Brain microvascular endothelial cell (primary cell): ENCODE measurements around the gene YIPF1.
"Not testable (repeated sequence)": the region's sequence is repeated elsewhere in the genome, so short reads cannot be mapped to it uniquely, and the experiment has no call there.

ENCODE experiments used
- DNase-seq: peaks from one replicate; pipeline ENCODE4 v3.0.0-alpha.2; 2020
- H3K27ac ChIP-seq: fragments of 250-450 bp; sonication (Bioruptor Pico); 2 replicates; pipeline ENCODE4 v1.5.1; 2020; ENCODE audit warnings: mild to moderate bottlenecking, moderate library complexity
- H3K27me3 ChIP-seq: fragments of 250-450 bp; sonication (Bioruptor Pico); replicated peaks from 2 replicates; pipeline ENCODE4 v1.5.1; 2020; ENCODE audit warnings: mild to moderate bottlenecking
- H3K36me3 ChIP-seq: fragments of 250-450 bp; sonication (Bioruptor Pico); replicated peaks from 2 replicates; pipeline ENCODE4 v1.5.1; 2020; ENCODE audit warnings: mild to moderate bottlenecking
- H3K4me3 ChIP-seq: 2 replicates; pipeline ENCODE4 v1.5.1; 2011; ENCODE audit warnings: low read depth, mild to moderate bottlenecking, control low read depth, low read length, moderate library complexity
- CTCF ChIP-seq: IDR thresholded peaks from 2 replicates; pipeline ENCODE4 v1.5.1; 2011; ENCODE audit warnings: low read depth, mild to moderate bottlenecking, moderate library complexity, low read length, control low read depth, inconsistent platforms; ENCODE audit errors: missing control alignments
- in situ Hi-C: cut with HindIII; loops from 2 replicates; pipeline ENCODE4 v1.10.0; 2017; ENCODE audit warnings: low sequenced_read_pairs, low pct_ligation_motif_present

YIPF1 gene

GRCh38 chr1:53888681-53889080, 916 bp downstream of the YIPF1 start:
- Histone ChIP-seq H3K27ac (no peak overlapping the region), H3K4me3 (no peak overlapping the region), H3K36me3 (peaks cover 10% of the 10 kb centered on the region), H3K27me3 (no peaks in the 10 kb centered on the region)
- no peak for DNase-seq
- TF ChIP-seq CTCF: no peak
- in situ Hi-C loops: no loop called here

- H3K4me3 ChIP-seq, H3K27ac ChIP-seq, in situ Hi-C loops, DNase-seq, H3K27me3 ChIP-seq: not testable (repeated sequence)
- peaks cover 16% of the 10 kb centered on the region for H3K36me3 ChIP-seq
Measured at GRCh38 chr1:53883600-53883999, 6.0 kb downstream of the YIPF1 start.

- H3K27ac ChIP-seq, H3K27me3 ChIP-seq, H3K4me3 ChIP-seq, DNase-seq, in situ Hi-C loops: not testable (repeated sequence)
- peaks cover 26% of the 10 kb centered on the region for H3K36me3 ChIP-seq
Measured at GRCh38 chr1:53881853-53882252, 7.7 kb downstream of the YIPF1 start.

- in situ Hi-C loops: no loop called here
Measured at GRCh38 chr1:53878492-53879105, 11.0 kb downstream of the YIPF1 start.

GRCh38 chr1:53875150-53875549, 14.4 kb downstream of the YIPF1 start:
- H3K27ac ChIP-seq, DNase-seq, in situ Hi-C loops, H3K27me3 ChIP-seq, H3K4me3 ChIP-seq: not testable (repeated sequence)
- H3K36me3 ChIP-seq: peaks cover 34% of the 10 kb centered on the region

More at GRCh38 chr1:53878492-53879105, 11.0 kb downstream of the YIPF1 start:
- no peaks in the 10 kb centered on the region for H3K27me3 ChIP-seq
- peak; percentile 60 for TF ChIP-seq CTCF
- H3K27ac ChIP-seq: no peak overlapping the region
- H3K4me3 ChIP-seq: no peak overlapping the region
- H3K36me3 ChIP-seq: peaks cover 30% of the 10 kb centered on the region
- DNase-seq: peak; percentile 8

GRCh38 chr1:53871773-53872484, 17.7 kb downstream of the YIPF1 start:
- no peak for TF ChIP-seq CTCF
- in situ Hi-C loops: no loop called here
- Histone ChIP-seq H3K4me3 (no peak overlapping the region), H3K36me3 (peaks cover 25% of the 10 kb centered on the region), H3K27ac (no peak overlapping the region), H3K27me3 (no peaks in the 10 kb centered on the region)
- DNase-seq: no peak

- H3K36me3 ChIP-seq: peaks cover 24% of the 10 kb centered on the region
- TF ChIP-seq CTCF: no peak
- H3K27ac ChIP-seq: no peak overlapping the region
- H3K27me3 ChIP-seq: no peaks in the 10 kb centered on the region
- in situ Hi-C loops: no loop called here
- DNase-seq: no peak
- no peak overlapping the region for H3K4me3 ChIP-seq
Measured at GRCh38 chr1:53871221-53871620, 18.4 kb downstream of the YIPF1 start.
